Measurements from ENCODE around the gene NHS.

Gene NHS

GRCh38 chrX:17559728-17560379, 184.9 kb downstream of the NHS start:
- Histone ChIP-seq H3K4me3 (replicated peaks; ENCODE audit: insufficient read depth, low read length) (no peak overlapping the region), H3K27me3 (ENCODE audit: insufficient read depth, poor library complexity, severe bottlenecking) (no peaks in the 10 kb centered on the region), H3K27ac (replicated peaks) (no peak overlapping the region)
- no peak for DNase-seq (ENCODE audit: low read depth in 1 of 2, low spot score in 1 of 2)
- TF ChIP-seq GABPA (IDR thresholded peaks at IDR 0.05; ENCODE audit: low read depth), result no peak
- TF ChIP-seq, protein P1, sequence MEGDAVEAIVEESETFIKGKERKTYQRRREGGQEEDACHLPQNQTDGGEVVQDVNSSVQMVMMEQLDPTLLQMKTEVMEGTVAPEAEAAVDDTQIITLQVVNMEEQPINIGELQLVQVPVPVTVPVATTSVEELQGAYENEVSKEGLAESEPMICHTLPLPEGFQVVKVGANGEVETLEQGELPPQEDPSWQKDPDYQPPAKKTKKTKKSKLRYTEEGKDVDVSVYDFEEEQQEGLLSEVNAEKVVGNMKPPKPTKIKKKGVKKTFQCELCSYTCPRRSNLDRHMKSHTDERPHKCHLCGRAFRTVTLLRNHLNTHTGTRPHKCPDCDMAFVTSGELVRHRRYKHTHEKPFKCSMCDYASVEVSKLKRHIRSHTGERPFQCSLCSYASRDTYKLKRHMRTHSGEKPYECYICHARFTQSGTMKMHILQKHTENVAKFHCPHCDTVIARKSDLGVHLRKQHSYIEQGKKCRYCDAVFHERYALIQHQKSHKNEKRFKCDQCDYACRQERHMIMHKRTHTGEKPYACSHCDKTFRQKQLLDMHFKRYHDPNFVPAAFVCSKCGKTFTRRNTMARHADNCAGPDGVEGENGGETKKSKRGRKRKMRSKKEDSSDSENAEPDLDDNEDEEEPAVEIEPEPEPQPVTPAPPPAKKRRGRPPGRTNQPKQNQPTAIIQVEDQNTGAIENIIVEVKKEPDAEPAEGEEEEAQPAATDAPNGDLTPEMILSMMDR (IDR thresholded peaks at IDR 0.05; ENCODE audit: insufficient read depth, low read length), result no peak
- TF ChIP-seq, protein P2, sequence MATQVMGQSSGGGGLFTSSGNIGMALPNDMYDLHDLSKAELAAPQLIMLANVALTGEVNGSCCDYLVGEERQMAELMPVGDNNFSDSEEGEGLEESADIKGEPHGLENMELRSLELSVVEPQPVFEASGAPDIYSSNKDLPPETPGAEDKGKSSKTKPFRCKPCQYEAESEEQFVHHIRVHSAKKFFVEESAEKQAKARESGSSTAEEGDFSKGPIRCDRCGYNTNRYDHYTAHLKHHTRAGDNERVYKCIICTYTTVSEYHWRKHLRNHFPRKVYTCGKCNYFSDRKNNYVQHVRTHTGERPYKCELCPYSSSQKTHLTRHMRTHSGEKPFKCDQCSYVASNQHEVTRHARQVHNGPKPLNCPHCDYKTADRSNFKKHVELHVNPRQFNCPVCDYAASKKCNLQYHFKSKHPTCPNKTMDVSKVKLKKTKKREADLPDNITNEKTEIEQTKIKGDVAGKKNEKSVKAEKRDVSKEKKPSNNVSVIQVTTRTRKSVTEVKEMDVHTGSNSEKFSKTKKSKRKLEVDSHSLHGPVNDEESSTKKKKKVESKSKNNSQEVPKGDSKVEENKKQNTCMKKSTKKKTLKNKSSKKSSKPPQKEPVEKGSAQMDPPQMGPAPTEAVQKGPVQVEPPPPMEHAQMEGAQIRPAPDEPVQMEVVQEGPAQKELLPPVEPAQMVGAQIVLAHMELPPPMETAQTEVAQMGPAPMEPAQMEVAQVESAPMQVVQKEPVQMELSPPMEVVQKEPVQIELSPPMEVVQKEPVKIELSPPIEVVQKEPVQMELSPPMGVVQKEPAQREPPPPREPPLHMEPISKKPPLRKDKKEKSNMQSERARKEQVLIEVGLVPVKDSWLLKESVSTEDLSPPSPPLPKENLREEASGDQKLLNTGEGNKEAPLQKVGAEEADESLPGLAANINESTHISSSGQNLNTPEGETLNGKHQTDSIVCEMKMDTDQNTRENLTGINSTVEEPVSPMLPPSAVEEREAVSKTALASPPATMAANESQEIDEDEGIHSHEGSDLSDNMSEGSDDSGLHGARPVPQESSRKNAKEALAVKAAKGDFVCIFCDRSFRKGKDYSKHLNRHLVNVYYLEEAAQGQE (IDR thresholded peaks at IDR 0.05; ENCODE audit: insufficient replicate concordance, low read depth), result no peak
- no peak for TF ChIP-seq SPI1 (IDR thresholded peaks at IDR 0.05; ENCODE audit: borderline replicate concordance, low read depth)

- TF ChIP-seq, protein P1 (IDR thresholded peaks at IDR 0.05; ENCODE audit: insufficient read depth, low read length), result no peak
- TF ChIP-seq GABPA (IDR thresholded peaks at IDR 0.05; ENCODE audit: low read depth) (no peak), SPI1 (IDR thresholded peaks at IDR 0.05; ENCODE audit: borderline replicate concordance, low read depth) (no peak)
- TF ChIP-seq, protein P2 (IDR thresholded peaks at IDR 0.05; ENCODE audit: insufficient replicate concordance, low read depth), result no peak
- no peak for DNase-seq (ENCODE audit: low read depth in 1 of 2, low spot score in 1 of 2)
- no peak overlapping the region for H3K27ac ChIP-seq (replicated peaks)
- no peak overlapping the region for H3K4me3 ChIP-seq (replicated peaks; ENCODE audit: insufficient read depth, low read length)
- no peaks in the 10 kb centered on the region for H3K27me3 ChIP-seq (ENCODE audit: insufficient read depth, poor library complexity, severe bottlenecking)
Observed at GRCh38 chrX:17560385-17560784, 185.4 kb downstream of the NHS start.

GRCh38 chrX:17563076-17563475, 188.1 kb downstream of the NHS start:
- Histone ChIP-seq H3K4me3 (replicated peaks; ENCODE audit: insufficient read depth, low read length) (no peak overlapping the region), H3K27ac (replicated peaks) (no peak overlapping the region), H3K27me3 (ENCODE audit: insufficient read depth, poor library complexity, severe bottlenecking) (no peaks in the 10 kb centered on the region)
- DNase-seq (ENCODE audit: low read depth in 1 of 2, low spot score in 1 of 2), result no peak
- TF ChIP-seq POLR2AphosphoS5 (IDR thresholded peaks at IDR 0.05; ENCODE audit: low read depth) (no peak), GABPA (IDR thresholded peaks at IDR 0.05; ENCODE audit: low read depth) (no peak), SPI1 (IDR thresholded peaks at IDR 0.05; ENCODE audit: borderline replicate concordance, low read depth) (no peak)
- TF ChIP-seq, protein P1 (IDR thresholded peaks at IDR 0.05; ENCODE audit: insufficient read depth, low read length), result no peak
- TF ChIP-seq, protein P2 (IDR thresholded peaks at IDR 0.05; ENCODE audit: insufficient replicate concordance, low read depth), result no peak
